Heart right ventricle (tissue), 16 donors: ENCODE data around the gene NLRP8. TPM values are rescaled to one million over a fixed set of nuclear protein-coding genes. Genes with fewer than 3 reads are reported as not detected.

Source experiments
- ATAC-seq, 8 donors: fragments of 200-7000 bp; cut with Tn5 transposase; one replicate each; pipeline ENCODE4 v1.9.1; 2020; ENCODE audit warnings: mild to moderate bottlenecking in 8 of 8, moderate library complexity in 8 of 8, moderate number of reproducible peaks in 1 of 8
- DNase-seq, 2 donors: peaks; one replicate each; pipeline ENCODE4 v3.0.0-alpha.2; 2020
- H3K27ac ChIP-seq, 10 donors: fragments of 200-600 bp; sonication (generic) in 2 of 10; one replicate each; pipeline versions ENCODE4 v1.5.0 to v1.8.0; 2020 to 2022; ENCODE audit warnings: mild to moderate bottlenecking in 3 of 10
- H3K27me3 ChIP-seq, 7 donors: fragments of 200-600 bp; one replicate each; pipeline ENCODE4 v1.8.0; 2021 to 2022; ENCODE audit warnings: mild to moderate bottlenecking in 2 of 7
- H3K36me3 ChIP-seq, 9 donors: fragments of 200-600 bp; sonication (generic) in 1 of 9; one replicate each; pipeline versions ENCODE4 v1.5.0 to v1.8.0; 2020 to 2022; ENCODE audit warnings: mild to moderate bottlenecking in 2 of 9
- H3K4me1 ChIP-seq, 9 donors: fragments of 200-600 bp; sonication (generic) in 1 of 9; one replicate each; pipeline versions ENCODE4 v1.5.0 to v1.8.0; 2020 to 2022; ENCODE audit warnings: mild to moderate bottlenecking in 4 of 9
- H3K4me3 ChIP-seq, 10 donors: fragments of 200-600 bp; sonication (generic) in 2 of 10; one replicate each; pipeline versions ENCODE4 v1.5.0 to v1.8.0; 2020 to 2022; ENCODE audit warnings: mild to moderate bottlenecking in 7 of 10, moderate library complexity in 2 of 10
- H3K9me3 ChIP-seq, 11 donors: fragments of 200-600 bp in 10 of 11; sonication (generic) in 2 of 11; one replicate each; pipeline versions ENCODE4 v1.5.0 to v1.8.0; 2013 to 2022; ENCODE audit warnings: mild to moderate bottlenecking in 2 of 11, control low read depth in 1 of 11, moderate library complexity in 1 of 11
- CTCF ChIP-seq, 9 donors: fragments of 200-600 bp; sonication (generic) in 2 of 9; IDR thresholded peaks; one replicate each; pipeline versions ENCODE4 v1.5.0 to v1.8.0; 2021 to 2022; ENCODE audit warnings: antibody characterized with exemption in 9 of 9, mild to moderate bottlenecking in 5 of 9, moderate library complexity in 1 of 9
- WGBS, 2 donors: extraction: QIAGEN DNeasy Blood & Tissue Kit; methylation state at CpG; one replicate each; pipeline ENCODE4 v1.1.7; 2013; ENCODE audit warnings: inconsistent platforms in 1 of 2; 5-methylcytosine and 5-hydroxymethylcytosine counted together
- intact Hi-C, 10 donors: fragments of 100-400 bp; cut with DNase I; formaldehyde crosslinking; loops; one replicate each; pipeline versions ENCODE4 v1.11.1 to v1.14.2; 2022
- polyA plus RNA-seq, 2 donors: library from polyadenylated mRNA; stranded (reverse); fragments of 200-250 nt; gene quantifications; one replicate each; pipeline ENCODE4 v1.2.3, GENCODE V29; 2013
- total RNA-seq, 10 donors: library from RNA; stranded (reverse); fragmentation: NEBNext Ultra II Directional in 3 of 10; extraction: Animal tissue kit (Norgen Biotek cat#: 25700) in 3 of 10; gene quantifications; one replicate each; pipeline versions ENCODE4 v1.2.1 to v1.2.4, GENCODE V29; 2021 to 2023
- donor health status: Arrhythmogenic right ventricular cardiomyopathy.
- donor health status: ischemic (EF 13 %, LVEDD 7.1; RV severe dilation, severe dysfunction).
- donor health status: healthy with polysubstance abuse.
- donor health status: DM: no; HTN: yes; CAD: no.
- donor health status: DM: no; HTN: no; CAD: no.
- donor health status: ischemic (EF 25% LVEDD 6.9; RV normal size, moderate dysfunction).
- donor health status: ischemic (EF 25% LVEDD 5.7; RV mildly dilated, moderate dysfunction).
- donor health status: healthy.
- donor health status: DM: yes; HTN: yes; CAD: no.
- donor health status: Ischemic cardiomyopathy.
- donor health status: ischemic (EF 35%, LVEDD 5.7; RV mildly dilated, moderate dysfunction).
- donor health status: nonischemic (EF 11% LVEDD 7.7; RV severe dilation, severe dysfunction).
- donor health status: DM: yes; HTN: yes; CAD: no.
- donor health status: PGD.
- donor health status: ischemic (EF 29% LVEDD 5.4; RV normal size, mild dysfunction).
- donor health status: nonischemic (EF 23%, LVEDD 6.1; RV moderate dilation, normal function).

Gene NLRP8
- total and polyA plus RNA-seq, 12 donors = not detected

GRCh38 chr19:55973982-55974381 lies 26.4 kb downstream of the NLRP8 start:
- Histone ChIP-seq H3K36me3 (no peaks in the 10 kb centered on the region), H3K4me1 (no peaks in the 10 kb centered on the region), H3K4me3 (no peak overlapping the region), H3K27me3 (peaks cover 0 to 11% (median 0%) of the 10 kb centered on the region in 7 donors), H3K9me3 (peaks cover 0 to 45% (median 2%) of the 10 kb centered on the region in 11 donors), H3K27ac (no peak overlapping the region)
- 32 to 44% methylated on average over 3 of the region's 3 CpGs for WGBS, 2 donors
- no peak for TF ChIP-seq CTCF (IDR thresholded peaks at IDR 0.05)
- intact Hi-C loops = no loop called here
- no peak for DNase-seq
- no peak for ATAC-seq

- DNase-seq (no peak), ATAC-seq (no peak)
- intact Hi-C loops = no loop called here
- Histone ChIP-seq H3K27ac (no peak overlapping the region), H3K9me3 (peaks cover 0 to 23% (median 0%) of the 10 kb centered on the region in 11 donors), H3K4me3 (no peak overlapping the region), H3K4me1 (no peaks in the 10 kb centered on the region), H3K27me3 (peaks cover 0 to 13% (median 0%) of the 10 kb centered on the region in 7 donors), H3K36me3 (no peaks in the 10 kb centered on the region)
- TF ChIP-seq CTCF (IDR thresholded peaks at IDR 0.05) = no peak
- WGBS, 2 donors = 74 to 79% methylated on average over 9 of the region's 9 CpGs
Observed at GRCh38 chr19:55980415-55980814, 32.8 kb downstream of the NLRP8 start.

GRCh38 chr19:55985254-55985653 lies 37.6 kb downstream of the NLRP8 start:
- Histone ChIP-seq H3K27me3 (peaks cover 0 to 6% (median 0%) of the 10 kb centered on the region in 7 donors), H3K36me3 (no peaks in the 10 kb centered on the region), H3K27ac (no peak overlapping the region), H3K9me3 (peaks cover 0 to 8% (median 0%) of the 10 kb centered on the region in 11 donors), H3K4me3 (no peak overlapping the region), H3K4me1 (no peaks in the 10 kb centered on the region)
- DNase-seq = no peak
- intact Hi-C loops = no loop called here
- no peak for TF ChIP-seq CTCF (IDR thresholded peaks at IDR 0.05)
- 65 to 70% methylated on average over 1 of the region's 1 CpG for WGBS, 2 donors
- no peak for ATAC-seq

- 37 to 38% methylated on average over 10 of the region's 10 CpGs for WGBS, 2 donors
- intact Hi-C loops = no loop called here
- no peak for TF ChIP-seq CTCF (IDR thresholded peaks at IDR 0.05)
Observed at GRCh38 chr19:55986487-55986886, 38.9 kb downstream of the NLRP8 start, which contains the start of gene NLRP5. TSS of gene NLRP5 (plus strand) at chr19:55986775.

More at GRCh38 chr19:55986487-55986886, 38.9 kb downstream of the NLRP8 start, which contains the start of gene NLRP5:
- no peak within 1 kb of the TSS for H3K4me3 ChIP-seq
- H3K36me3 ChIP-seq = no peaks in the 10 kb centered on the region
- peaks cover 0 to 3% (median 0%) of the 10 kb centered on the region in 7 donors for H3K27me3 ChIP-seq
- ATAC-seq (no peak), DNase-seq (no peak)
- no peak within 1 kb of the TSS for H3K27ac ChIP-seq
- peaks cover 0 to 8% (median 0%) of the 10 kb centered on the region in 11 donors for H3K9me3 ChIP-seq
- no peaks in the 10 kb centered on the region for H3K4me1 ChIP-seq
